KG1 (cell line): Measurements from ENCODE around the gene MAD1L1.

Experiments used
- DNase-seq: peaks from one replicate; lab custom pipeline; 2025; lab: John Stamatoyannopoulos, UW

Gene MAD1L1

DNA sequence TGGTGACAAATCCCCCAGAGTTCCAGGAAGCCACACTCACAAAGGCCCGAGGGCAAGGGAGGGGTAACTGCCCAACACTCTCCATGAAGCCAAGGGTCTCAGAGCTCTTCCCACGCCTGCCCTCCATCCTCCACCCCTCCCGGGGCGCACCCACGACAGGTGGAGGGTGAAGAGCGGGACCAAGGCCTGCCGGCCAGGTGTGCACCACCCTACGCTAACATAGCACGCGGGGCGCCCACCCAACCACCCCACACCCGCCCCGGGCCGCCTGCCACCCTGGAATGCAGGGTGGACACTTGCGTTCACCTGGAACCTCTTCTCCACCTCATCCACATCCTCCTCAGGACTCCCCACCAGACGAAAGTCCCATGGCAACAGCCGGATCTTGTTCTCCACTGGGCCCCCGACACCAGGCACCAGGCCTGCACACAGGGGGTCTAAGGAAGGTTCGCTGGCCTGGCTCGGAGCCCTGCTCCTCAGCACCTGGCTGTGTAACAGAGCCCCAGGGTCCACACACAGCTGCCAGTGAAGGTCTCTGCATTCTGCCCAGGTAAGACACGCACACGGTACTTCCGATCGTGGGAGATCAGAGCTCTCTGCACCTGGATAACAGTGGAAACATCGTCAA is 32.7 kb downstream of the MAD1L1 start:
- DNase-seq, result no peak

DNA sequence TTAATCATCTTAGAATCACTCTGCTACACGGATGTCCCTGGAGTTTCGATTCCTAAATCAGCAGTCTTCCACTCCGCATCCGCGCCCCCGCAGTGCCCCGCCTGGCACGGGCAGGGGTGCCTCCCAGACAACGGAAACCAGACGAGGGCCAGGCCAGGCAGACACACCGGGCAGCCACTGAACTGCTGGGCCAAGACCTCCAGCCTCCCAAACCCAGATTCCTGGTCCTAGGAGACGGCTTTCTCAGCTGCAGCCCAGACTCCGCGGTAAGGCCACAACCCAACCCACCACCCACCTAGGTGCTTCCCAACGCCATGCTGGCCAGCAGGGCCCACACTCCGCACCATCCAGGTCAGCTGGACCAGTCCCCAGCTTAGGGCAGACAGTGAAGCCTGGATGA is 33.2 kb downstream of the MAD1L1 start:
- no peak for DNase-seq

DNA sequence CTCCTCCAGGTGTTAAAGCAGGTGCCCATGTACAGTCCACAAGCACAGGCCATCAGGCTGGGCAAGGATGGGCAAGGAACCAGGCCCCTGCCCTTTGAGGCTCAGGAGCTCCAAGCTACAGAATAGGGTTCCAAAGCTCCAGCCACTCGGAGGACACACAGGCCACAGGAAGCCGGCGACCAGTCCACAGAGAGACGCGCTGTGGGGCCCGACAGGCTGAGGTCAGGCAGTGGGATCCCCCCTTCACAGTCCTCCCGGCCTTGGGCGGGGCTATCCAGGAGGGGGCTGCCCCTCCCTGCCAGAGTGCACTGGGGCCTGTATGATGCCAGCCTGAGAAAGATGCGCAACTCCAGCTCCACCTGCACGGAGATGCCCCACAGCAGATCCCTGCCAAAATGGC is 34.0 kb downstream of the MAD1L1 start:
- DNase-seq, result no peak

- no peak for DNase-seq
Measured at GRCh38 chr7:2198206-2198605, 34.5 kb downstream of the MAD1L1 start.

GRCh38 chr7:2197436-2198155 is 35.1 kb downstream of the MAD1L1 start:
- no peak for DNase-seq

GRCh38 chr7:2196381-2197378 is 36.1 kb downstream of the MAD1L1 start:
- DNase-seq, result no peak

GRCh38 chr7:2195400-2196246 is 37.1 kb downstream of the MAD1L1 start:
- no peak for DNase-seq

GRCh38 chr7:2193575-2194305 is 39.0 kb downstream of the MAD1L1 start:
- DNase-seq, result no peak

DNA sequence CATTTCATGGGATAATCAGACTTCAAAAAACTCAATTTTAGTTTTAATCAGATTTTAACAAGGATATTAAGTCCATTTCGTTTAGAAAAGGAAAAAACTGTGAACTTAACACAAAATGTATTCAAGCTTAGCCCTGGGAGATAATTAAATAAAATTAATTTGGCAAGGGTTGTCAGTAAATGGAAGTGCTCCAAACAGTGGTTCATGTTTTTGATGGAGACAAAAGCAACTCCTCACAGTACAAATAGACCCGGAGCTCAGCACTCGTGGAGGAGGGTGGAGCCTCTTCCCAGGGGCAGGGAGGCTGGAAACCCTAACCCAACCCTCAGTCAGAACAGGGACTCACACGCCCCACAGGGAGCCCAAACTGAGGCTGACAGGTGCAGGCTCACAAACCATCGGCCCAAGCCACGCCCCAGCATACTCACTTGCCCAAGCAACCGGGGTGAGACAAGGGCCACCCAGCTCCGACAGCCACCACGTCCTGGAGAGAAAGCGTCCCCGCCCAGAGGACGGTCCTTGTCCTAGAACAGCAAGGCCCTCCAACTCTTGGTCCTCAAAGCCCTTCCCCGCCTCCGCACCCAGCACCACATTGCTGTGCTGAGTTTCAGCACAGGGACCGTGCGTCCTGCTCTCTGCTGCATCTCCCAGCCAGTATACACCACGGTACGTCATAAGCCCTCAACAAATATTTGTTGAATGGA is 39.8 kb downstream of the MAD1L1 start:
- DNase-seq, result no peak

DNA sequence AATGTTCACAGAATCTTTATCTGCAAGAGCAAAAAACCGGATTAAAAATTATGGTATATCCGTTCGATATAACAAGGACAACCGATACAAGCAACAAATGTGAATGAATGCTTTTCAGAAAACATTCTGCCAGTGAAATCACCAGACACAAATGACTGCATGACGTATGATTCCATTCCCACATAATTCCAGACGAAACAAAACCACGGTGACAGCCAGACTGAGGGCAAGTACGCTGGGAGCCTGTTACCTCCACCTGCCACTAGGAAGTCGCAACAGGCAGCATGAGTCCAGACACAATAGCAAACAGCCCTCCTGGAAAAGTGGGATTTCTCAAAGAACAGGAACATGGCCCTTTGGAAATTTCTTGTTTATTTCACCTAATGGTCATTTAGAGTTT is 41.7 kb downstream of the MAD1L1 start:
- DNase-seq, result no peak

DNA sequence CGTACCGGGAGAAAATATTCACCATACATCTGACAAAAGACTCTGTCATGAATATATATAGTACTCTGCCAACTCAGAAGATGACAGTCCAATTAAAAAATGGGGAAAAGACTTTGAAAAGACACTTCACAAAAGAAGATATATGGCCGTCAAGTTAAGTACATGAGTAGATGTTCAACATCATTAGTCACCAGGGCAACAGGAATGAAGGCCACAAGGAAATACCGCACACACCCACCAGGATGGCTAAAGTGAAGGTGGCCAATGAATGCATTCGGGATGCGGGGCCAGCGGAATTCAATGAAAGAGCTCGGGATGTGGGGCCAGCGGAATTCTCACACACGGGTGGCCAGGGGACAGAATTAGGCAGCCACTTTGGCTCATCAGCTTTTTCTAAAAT is 42.2 kb downstream of the MAD1L1 start:
- no peak for DNase-seq

DNA sequence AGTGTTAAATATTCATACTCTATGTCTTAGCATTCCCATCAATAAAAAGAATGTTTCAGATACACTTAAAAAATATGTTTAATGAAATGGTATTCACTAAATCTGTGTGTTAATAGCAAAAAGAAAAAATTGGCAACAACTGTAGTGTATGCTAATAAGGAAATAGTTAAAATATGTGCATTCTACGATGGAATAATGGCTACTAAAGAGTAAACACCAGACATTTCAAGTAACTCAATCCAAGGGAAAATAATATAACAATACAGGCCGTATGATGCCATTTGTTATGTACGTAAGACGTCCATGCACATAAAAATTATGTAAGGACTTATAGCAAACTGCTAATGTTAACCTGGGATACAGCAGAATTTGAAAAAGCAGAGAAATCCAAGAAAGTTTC is 46.6 kb downstream of the MAD1L1 start:
- DNase-seq, result no peak

DNA sequence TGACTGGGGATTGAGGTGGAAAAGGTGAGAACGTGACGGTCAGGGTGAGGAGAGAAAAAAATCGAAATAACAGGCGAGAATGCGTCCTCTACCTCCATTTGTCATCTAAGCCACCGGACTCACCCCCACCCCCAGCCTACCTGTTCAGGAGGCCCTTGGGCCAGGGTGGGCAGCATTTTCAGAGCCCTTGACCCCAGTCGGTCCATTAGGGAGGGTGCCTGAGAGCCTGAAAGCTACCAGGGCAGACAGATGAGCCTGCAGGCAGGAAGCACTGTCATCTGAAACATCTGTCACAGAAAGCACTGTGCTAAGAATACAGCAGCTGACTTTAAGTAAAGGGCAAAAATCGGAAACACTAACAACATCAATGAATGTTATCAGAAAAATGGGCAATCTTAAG is 47.0 kb downstream of the MAD1L1 start:
- DNase-seq, result no peak

- no peak for DNase-seq
Measured at GRCh38 chr7:2182461-2182860, 50.3 kb downstream of the MAD1L1 start.

DNA sequence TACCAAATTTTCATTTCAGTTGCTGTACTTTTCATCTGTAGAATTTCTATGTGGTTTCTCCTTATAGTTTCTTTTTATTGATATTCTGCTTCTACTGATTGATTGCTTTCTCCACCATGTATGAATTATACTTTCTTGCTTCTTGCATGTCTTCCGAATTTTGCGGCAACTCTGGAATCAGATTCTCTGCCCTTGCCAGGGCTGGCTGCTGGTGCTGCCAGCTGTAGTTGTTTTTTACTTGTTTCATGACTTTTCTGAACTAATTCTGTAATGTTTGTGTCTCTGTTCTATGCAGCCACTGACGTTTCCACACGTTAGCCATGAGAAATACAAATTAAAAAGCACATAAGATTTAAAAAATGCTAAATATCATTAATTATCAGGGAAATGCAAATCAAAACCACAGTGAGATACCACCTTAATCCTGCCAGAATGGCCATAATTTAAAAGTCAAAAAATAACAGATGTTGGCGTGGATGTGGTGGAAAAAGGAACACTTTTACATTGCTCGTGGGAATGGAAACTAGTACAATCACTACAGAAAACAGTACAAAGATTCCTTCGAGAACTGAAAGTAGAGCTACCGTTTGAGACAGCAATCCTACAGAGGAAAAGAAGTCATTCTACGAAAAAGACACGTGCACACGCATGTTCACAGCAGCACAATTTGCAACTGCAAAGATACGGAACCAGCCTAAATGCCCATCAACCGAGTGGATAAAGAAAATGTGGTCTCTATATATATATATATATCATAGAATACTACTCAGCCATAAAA is 51.5 kb downstream of the MAD1L1 start:
- DNase-seq, result no peak

GRCh38 chr7:2180081-2180480 is 52.7 kb downstream of the MAD1L1 start:
- no peak for DNase-seq

DNA sequence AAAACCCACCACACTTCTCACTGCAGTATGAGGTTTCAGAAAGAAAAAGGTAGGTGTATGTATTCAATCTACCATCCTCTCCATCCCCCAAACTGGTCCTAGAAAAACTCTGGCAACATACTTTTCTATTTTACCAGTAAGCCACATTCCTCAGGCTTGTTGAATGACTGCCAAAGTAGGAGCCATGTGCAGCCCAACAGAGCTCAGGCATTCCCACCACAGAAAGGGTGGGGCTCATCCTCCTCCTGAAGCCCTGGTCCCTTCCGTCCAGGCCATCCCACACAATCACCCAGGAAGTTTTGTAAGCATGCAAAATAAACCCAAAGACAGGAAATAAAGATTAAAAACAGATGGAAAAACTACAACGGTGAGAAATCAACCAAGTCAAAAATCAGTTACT is 57.2 kb downstream of the MAD1L1 start:
- no peak for DNase-seq

- DNase-seq, result no peak
Measured at GRCh38 chr7:2175091-2175490, 57.7 kb downstream of the MAD1L1 start.

DNA sequence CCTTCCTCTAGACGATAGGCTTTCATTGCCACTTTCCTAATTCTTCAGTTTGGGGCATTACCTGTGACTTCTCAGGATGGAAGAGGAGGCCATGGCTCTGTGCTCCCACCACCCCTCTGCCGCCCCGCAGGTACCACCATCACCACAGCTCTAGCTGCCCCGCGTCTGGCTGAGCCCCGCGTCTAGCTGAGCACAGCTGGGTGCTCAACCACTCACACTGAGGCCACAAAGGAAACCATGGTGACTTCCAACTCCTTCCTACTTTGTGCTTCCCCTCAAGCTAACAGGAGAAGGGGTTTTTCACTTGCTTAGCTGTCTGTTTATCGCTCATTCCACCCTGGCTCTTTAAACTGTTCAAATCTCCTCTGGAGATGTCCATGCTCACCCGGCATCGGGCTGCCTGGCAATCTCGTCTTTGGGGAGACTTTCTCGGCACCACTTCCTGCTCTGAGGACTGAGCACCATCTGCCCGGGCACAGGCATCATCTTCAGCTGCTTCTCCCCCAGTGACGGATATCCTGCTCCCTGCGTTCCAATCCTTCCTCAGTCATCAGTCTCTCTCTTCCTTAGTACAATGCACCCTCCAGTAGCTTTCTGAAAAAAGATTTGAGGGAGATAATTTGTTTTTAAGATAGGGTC is 59.4 kb downstream of the MAD1L1 start:
- no peak for DNase-seq
